Fibroblast of lung (primary cell): ENCODE data around the gene GON4L. TPM values are rescaled to one million over a fixed set of nuclear protein-coding genes. Genes with fewer than 3 reads are reported as not detected.

Experiments used
- DNase-seq, 2 donors: peaks; one replicate each; pipeline versions ENCODE4 v3.0.0 to v3.0.0-alpha.2; 2010; ENCODE audit warnings: low read depth in 2 of 2
- H2AFZ ChIP-seq: 2 replicates; pipeline ENCODE4 v1.5.1; 2012; ENCODE audit warnings: low read length, control low read depth, inconsistent platforms
- H3K27ac ChIP-seq: 2 replicates; pipeline ENCODE4 v1.5.1; 2011; ENCODE audit warnings: low read length, control low read depth; ENCODE audit not compliant: insufficient read depth
- H3K27me3 ChIP-seq: 2 replicates; pipeline ENCODE4 v1.5.1; 2011; ENCODE audit warnings: mild to moderate bottlenecking, low read length; ENCODE audit not compliant: control insufficient read depth, insufficient read depth
- H3K36me3 ChIP-seq: 2 replicates; pipeline ENCODE4 v1.5.1; 2011; ENCODE audit warnings: low read length; ENCODE audit not compliant: control insufficient read depth, insufficient read depth
- H3K4me1 ChIP-seq: 2 replicates; pipeline ENCODE4 v1.5.1; 2011; ENCODE audit warnings: low read length; ENCODE audit not compliant: control insufficient read depth, insufficient read depth; ENCODE audit errors: extremely low read depth
- H3K4me2 ChIP-seq: 2 replicates; pipeline ENCODE4 v1.5.1; 2011; ENCODE audit warnings: low read length, control low read depth; ENCODE audit not compliant: insufficient read depth; ENCODE audit errors: extremely low read depth
- H3K4me3 ChIP-seq, 4 experiments: fragments of 200-600 bp in 1 of 4; sonication (generic) in 1 of 4; replicated peaks in 1 of 4; 2 replicates each; pipeline ENCODE4 v1.5.1; 2011 to 2016; ENCODE audit warnings: low read length in 4 of 4, low read depth in 3 of 4, mild to moderate bottlenecking in 3 of 4, control low read depth in 2 of 4, inconsistent platforms in 1 of 4, mixed read lengths in 1 of 4; ENCODE audit not compliant: insufficient read depth in 1 of 4; ENCODE audit errors: control extremely low read depth in 1 of 4
- H3K79me2 ChIP-seq: 2 replicates; pipeline ENCODE4 v1.5.1; 2012; ENCODE audit warnings: mild to moderate bottlenecking, low read length, inconsistent platforms; ENCODE audit not compliant: control insufficient read depth, insufficient read depth
- H3K9ac ChIP-seq: 2 replicates; pipeline ENCODE4 v1.5.1; 2011; ENCODE audit warnings: mild to moderate bottlenecking, low read length, control low read depth; ENCODE audit not compliant: insufficient read depth
- H3K9me3 ChIP-seq: 2 replicates; pipeline ENCODE4 v1.5.1; 2012; ENCODE audit warnings: low read depth, low read length; ENCODE audit not compliant: control insufficient read depth, insufficient read depth
- H4K20me1 ChIP-seq: 2 replicates; pipeline ENCODE4 v1.5.1; 2011; ENCODE audit warnings: low read length; ENCODE audit not compliant: control insufficient read depth, insufficient read depth; ENCODE audit errors: extremely low read depth
- CTCF ChIP-seq, 2 donors: IDR thresholded peaks in 1 of 2; conservative IDR thresholded peaks in 1 of 2; 1 replicate in 1 of 2; 2 replicates in 1 of 2; pipeline ENCODE4 v1.5.1; 2011 to 2012; ENCODE audit warnings: low read length in 2 of 2, control low read depth in 1 of 2, inconsistent platforms in 1 of 2, low read depth in 1 of 2, mild to moderate bottlenecking in 1 of 2
- EZH2 ChIP-seq: IDR thresholded peaks from 2 replicates; pipeline ENCODE4 v1.5.1; 2012; ENCODE audit warnings: low read length, control low read depth, mild to moderate bottlenecking; ENCODE audit errors: missing control alignments
- polyA plus RNA-seq, 2 donors: library from polyadenylated mRNA; depleted of rRNA in 1 of 2; stranded (reverse) in 1 of 2; unstranded in 1 of 2; fragments of >200 nt; gene quantifications; 2 replicates each; pipeline ENCODE4 v1.2.1, GENCODE V29; 2011 to 2012; ENCODE audit warnings: missing spikeins in 1 of 2
- total RNA-seq: library from RNA; depleted of rRNA; stranded (reverse); fragments of >200 nt; gene quantifications from 2 replicates; pipeline ENCODE4 v1.2.1, GENCODE V29; 2014

The GON4L gene
- total and polyA plus RNA-seq, 2 donors (not counting 1 experiment from before 2014, with no cell fraction given): 20.2 to 30.9 TPM

DNA sequence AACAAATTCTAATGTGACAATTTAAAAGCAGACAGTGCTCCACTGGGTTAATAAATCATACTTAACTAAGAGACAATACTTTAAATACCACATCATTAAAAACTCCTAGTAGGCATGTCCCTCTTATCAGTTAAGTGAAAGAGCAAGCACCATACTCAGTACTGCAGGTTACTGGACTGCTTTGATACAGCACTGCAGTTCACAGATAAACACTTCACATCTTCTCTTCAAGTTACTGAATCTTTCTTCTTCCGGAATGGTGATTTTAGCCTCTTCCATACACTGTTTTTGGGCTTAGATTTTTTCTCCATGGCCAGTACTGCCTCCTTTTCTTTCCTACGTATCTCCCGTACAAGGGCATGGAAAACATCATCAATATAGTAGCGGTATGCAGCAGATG is 43.1 kb upstream of the GON4L start:
- Histone ChIP-seq H3K4me3 (no peak overlapping the region), H2AFZ (no peak overlapping the region), H3K27ac (no peak overlapping the region), H3K9me3 (no peaks in the 10 kb centered on the region), H3K79me2 (peaks cover 3% of the 10 kb centered on the region), H3K27me3 (no peaks in the 10 kb centered on the region), H4K20me1 (no peaks in the 10 kb centered on the region), H3K4me1 (no peaks in the 10 kb centered on the region), H3K9ac (no peak overlapping the region), H3K4me2 (no peak overlapping the region), H3K36me3 (peaks cover 21% of the 10 kb centered on the region)
- TF ChIP-seq EZH2 (no peak), CTCF (conservative IDR thresholded peaks at IDR 0.05 in 1 of 2, IDR thresholded peaks at IDR 0.05 in 1 of 2; ENCODE audit: low read depth in 1 of 2, low read length in 2 of 2) (no peak)
- DNase-seq: no peak

DNA sequence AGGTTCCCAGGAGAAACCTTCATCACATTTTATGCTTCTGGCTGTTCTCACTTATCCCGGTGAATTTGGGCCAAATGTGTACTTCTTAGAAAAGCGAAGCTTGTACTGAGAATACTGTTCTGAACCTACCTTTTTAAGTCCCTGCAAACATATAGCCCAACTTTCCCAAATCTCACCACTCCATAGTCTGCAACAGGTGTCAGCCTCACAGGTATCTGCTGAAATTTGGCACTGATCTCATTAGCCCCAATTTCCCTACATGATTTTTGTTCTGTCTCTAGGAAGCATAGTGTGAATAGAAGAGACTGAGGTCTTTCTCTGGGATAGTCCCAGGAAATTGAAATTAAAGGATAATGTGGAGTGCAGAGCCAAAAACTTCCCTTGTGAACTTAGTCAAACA is 42.7 kb upstream of the GON4L start:
- Histone ChIP-seq H3K4me2 (no peak overlapping the region), H3K9ac (no peak overlapping the region), H3K9me3 (no peaks in the 10 kb centered on the region), H3K79me2 (peaks cover 3% of the 10 kb centered on the region), H2AFZ (no peak overlapping the region), H3K4me3 (no peak overlapping the region), H3K36me3 (peaks cover 21% of the 10 kb centered on the region), H3K4me1 (no peaks in the 10 kb centered on the region), H4K20me1 (no peaks in the 10 kb centered on the region), H3K27me3 (no peaks in the 10 kb centered on the region), H3K27ac (no peak overlapping the region)
- no peak for TF ChIP-seq CTCF (conservative IDR thresholded peaks at IDR 0.05 in 1 of 2, IDR thresholded peaks at IDR 0.05 in 1 of 2; ENCODE audit: low read depth in 1 of 2, low read length in 2 of 2)
- TF ChIP-seq EZH2: no peak
- DNase-seq: no peak

- Histone ChIP-seq H3K27ac (no peak overlapping the region), H3K79me2 (no peaks in the 10 kb centered on the region), H2AFZ (no peak overlapping the region), H3K4me3 (no peak overlapping the region), H3K4me2 (no peak overlapping the region), H3K4me1 (peaks cover 1% of the 10 kb centered on the region), H3K9ac (no peak overlapping the region), H4K20me1 (no peaks in the 10 kb centered on the region), H3K36me3 (peaks cover 13% of the 10 kb centered on the region), H3K27me3 (no peaks in the 10 kb centered on the region), H3K9me3 (no peaks in the 10 kb centered on the region)
- DNase-seq: no peak
- TF ChIP-seq EZH2 (no peak), CTCF (conservative IDR thresholded peaks at IDR 0.05 in 1 of 2, IDR thresholded peaks at IDR 0.05 in 1 of 2; ENCODE audit: low read depth in 1 of 2, low read length in 2 of 2) (no peak)
Observed at GRCh38 chr1:155898888-155899287, 41.9 kb upstream of the GON4L start.
